NCI-H2171 (cell line): ENCODE measurements around the gene NOXO1.
A peak's percentile ranks its signal among the peaks of the same experiment; 100 is the strongest.

Source experiments
- DNase-seq: peaks from one replicate; lab custom pipeline; 2025; lab: John Stamatoyannopoulos, UW

The NOXO1 gene

DNA sequence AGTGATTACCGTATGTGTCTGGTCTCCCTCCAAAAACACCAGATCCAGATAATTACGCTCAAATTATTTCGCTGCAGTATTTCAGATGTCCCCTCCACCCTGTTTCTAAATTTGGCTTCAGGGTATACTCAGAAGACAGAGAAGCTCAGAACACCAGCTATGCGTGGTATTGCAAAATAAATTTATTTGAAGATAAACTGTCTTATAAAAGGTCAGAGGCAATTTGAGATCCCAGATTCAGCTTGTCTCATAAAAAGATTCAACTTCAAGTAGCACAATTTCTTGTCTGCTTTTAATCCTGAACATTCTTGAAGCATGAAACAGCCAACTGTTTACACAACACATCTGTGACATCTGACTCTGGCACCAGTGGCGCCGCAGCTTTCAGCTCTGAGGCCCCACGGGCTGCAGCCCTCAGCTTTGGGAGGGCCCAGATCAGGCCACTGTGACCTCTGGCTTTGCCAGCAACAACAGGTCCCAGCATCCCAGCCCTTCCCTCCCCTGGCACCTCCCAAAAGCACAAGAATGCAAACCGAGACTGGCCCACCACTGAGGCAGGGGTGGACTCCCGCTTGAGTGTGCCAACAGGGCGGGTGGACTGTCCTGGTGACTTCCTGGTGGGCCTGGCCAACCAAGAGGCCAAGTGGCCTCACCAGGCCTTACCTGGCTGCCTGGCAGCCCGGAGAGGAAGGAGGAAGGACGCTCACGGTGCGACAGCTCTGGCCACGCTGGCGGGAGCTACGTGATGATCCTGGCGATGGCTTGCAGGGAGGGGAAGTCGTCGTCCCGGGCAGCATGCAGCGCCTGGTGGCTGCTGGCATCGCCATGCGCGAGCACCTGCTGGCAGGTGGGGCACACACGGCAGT lies 16.5 kb upstream of the NOXO1 start:
- DNase-seq, result no peak

DNA sequence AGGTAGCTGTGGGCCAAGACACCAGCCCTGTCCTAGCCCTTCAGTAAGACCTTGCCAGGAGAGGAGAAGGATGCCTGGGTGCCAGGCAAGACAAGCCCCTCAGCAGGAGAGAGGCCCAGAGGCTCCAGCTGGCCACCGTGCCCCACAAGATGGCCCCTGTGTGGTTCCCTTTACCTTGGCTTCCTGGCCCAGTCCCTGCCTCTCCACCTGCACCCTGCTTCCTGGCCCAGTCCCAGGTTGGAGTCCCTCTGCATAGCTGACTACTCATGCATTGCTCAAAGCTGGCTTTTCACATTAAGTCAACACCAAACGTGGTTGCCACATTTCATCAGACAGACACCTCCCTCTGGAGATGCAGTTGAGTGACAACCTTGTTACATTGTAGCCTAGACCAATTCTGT lies 12.5 kb upstream of the NOXO1 start:
- no peak for DNase-seq

DNA sequence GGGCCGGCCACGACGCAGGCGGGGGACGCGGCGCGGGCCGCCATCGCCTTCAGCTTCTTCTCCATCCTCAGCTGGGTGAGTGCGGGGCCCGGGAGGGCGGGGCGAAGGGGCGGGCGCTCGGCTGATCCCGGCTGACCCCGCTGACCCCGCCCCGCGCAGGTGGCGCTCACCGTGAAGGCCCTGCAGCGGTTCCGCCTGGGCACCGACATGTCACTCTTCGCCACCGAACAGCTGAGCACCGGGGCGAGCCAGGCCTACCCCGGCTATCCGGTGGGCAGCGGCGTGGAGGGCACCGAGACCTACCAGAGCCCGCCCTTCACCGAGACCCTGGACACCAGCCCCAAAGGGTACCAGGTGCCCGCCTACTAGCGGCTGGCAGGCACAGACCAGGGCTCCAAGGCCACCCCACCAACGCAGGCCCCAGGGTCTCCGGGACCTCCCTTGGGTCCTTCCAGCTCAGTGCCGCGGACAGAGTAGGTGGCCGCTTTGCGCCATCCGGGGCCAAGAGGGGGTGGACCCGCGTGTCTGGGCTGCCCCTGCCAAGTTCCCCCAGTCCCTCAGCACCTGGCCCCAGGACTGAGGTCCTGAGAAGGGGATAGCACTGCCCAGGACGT lies 11.5 kb upstream of the NOXO1 start:
- no peak for DNase-seq

DNA sequence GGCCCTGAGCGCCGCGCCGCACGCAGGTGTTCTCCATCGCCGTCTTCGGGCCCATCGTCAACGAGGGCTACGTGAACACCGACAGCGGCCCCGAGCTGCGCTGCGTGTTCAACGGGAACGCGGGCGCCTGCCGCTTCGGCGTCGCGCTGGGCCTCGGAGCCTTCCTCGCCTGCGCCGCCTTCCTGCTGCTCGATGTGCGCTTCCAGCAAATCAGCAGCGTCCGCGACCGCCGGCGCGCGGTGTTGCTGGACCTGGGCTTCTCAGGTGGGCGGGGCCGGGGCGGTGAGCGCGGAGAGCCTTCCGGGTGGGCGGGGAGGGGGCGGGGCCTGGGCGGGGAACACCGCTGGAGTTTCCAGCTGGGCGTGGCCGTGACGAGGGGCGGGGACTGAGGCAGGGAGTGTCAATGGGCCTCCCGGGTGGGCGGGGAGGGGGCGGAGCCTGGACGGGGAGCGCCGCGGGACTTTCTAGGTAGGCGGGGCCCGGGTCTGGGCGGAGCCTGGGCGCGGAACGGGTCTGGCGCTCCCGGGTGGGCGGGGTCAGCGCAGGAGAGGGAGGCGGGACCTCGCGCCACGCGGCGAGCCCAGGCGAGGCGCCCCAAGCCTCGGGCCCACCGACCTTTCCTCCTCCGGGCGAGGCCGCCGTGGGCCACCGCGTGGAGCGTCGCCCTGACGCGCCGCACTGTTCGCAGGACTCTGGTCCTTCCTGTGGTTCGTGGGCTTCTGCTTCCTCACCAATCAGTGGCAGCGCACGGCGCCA lies 10.9 kb upstream of the NOXO1 start:
- DNase-seq, result no peak

DNA sequence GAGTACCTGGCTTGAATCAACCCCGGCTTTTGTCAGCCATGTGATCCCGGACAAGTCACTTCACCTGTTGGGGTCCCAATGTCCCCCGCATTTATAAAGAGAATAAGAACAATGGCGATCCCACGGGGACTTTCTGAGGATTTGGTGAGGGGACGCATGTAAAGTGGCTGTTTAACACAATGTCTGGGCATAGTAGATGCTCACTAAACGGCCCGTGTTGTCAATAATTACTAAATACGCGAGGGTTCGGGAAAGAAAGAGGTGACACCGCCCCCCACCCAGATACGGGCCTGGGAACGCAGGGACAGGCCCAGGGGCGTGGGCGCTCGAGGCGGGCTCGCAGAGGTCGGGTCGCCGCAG lies 10.3 kb upstream of the NOXO1 start:
- DNase-seq, result no peak

DNA sequence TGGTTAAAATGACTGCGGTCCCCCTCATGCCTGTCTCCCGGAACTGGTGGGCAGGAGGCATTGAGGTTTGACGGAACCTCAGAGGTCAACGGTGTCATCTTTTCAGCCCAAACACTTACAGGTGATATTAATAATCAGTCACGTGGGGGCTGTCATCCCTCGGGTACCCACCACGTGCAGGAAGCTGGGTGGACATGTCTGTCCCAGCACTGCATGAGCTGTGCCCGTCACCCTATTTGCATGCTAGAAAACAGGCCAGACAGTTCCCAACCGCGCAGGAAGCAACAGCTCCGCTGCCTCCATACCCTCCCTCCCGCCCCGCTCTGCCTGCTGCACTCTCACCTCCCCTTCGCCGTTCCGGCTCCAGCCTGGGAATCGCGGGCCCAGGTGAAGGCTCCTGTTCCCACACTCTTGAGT lies 9.9 kb upstream of the NOXO1 start:
- DNase-seq, result no peak

DNA sequence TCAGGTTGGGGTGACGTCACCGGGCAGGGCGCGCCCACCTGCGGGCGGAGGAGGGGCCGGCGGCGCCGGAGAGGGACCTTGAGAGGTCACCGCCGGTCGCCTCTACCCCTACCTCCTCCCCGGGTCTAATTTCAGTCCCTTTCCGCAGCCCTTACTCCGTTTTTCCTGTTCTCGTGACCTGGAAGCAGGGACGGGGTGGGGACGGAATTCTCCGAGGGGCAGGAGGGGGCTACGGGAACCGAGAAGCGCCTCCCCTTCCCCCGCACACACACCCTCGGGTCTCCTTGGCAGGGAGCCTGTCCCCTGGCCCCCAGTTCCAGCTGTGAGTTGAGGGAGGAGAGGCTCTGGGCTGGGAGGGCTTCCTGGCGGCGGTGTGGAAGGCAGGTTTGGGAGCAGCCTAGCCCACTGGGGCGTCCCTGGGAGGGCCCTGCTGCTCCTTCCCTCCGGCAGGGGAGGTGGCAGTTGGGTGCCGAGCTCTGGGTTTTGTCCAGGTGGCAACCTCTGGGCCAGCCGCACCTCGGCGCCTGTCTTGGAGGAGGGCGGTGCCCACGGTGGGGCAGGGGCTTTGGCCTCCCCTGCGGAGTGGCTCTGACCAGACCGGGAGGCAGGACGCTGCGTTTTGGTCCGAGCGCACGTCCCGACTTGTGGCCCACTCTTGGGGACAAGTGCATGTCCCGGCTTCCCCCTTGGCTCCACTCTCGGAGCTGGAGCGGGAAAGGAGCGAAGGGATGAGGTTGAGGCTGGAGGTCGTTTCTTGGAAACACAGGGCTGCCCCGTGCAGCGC lies 9.3 kb upstream of the NOXO1 start:
- peak; percentile 46 for DNase-seq

DNA sequence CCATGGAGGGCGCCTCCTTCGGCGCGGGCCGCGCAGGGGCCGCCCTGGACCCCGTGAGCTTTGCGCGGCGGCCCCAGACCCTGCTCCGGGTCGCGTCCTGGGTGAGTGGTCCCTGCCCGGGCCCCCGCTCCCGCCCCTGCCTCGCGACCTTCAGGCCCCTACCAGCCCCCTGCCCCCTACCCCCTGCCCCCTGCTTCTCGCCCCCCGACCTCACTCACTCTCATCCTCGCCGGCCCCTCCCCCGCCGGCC lies 8.8 kb upstream of the NOXO1 start:
- DNase-seq, result no peak

DNA sequence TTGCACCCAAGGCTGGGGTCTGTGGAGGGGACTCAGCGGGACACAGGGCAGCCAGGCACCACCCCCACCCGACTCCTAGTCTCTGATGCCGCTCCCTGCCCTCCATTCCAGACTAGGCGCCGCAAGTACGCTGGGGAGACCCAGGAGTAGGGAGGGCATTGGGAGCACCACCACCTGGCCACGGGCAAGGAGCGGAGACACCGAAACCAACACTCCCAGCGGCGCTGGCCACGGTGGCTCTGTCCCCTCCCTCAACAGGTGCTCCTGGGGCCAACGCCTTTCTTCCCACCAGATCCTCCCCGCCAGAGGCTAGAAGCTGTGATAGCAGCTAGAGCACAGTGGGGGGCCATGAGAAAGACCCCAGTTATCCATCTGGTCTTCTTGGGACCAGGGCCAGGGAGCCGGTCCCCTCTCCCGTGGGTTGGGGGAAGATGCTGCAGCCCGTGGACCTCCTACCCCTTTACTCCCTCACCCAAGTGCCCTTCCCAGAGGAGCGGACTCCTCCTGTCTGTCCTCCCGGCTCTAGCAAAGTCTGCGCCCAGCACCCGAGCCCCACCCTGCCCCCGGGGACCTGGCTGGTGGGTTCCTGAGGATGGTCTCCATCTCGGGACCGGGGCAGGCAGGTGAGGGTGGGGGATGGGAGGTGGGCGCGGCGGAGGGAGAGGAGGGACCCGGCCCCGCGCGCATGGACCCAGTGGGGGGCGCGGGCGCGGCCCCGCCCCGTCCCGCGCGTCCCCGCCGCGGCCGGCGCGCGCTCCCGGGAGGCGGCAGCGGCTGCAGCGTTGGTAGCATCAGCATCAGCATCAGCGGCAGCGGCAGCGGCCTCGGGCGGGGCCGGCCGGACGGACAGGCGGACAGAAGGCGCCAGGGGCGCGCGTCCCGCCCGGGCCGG lies 8.2 kb upstream of the NOXO1 start, which contains the start of gene SYNGR3:
TSS of gene SYNGR3 (plus strand) at position 762 of the 892 bp plus-strand sequence. CDS start 133 bp downstream, outside the sequence.
- DNase-seq, result no peak

DNA sequence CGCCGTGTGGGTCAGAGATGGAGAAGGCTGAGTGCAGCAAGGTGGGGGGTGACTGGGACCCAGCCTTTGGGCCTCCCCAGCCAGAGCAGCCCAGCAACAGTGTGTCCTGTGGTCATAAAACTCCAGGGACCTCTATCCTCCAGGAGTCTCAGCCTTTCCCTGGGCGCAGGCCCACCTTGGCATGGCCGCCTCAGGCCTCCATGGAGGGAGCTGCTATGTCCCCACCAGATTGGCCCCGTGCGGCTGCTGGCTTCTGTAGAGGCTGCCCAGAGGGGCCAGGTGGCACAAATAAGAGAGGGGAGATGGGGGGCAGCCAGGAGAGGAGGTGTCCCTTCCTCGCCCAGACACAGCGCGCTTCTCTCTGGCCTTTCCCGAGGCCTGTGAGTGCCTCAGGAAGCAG lies 5.9 kb upstream of the NOXO1 start:
- DNase-seq, result no peak

DNA sequence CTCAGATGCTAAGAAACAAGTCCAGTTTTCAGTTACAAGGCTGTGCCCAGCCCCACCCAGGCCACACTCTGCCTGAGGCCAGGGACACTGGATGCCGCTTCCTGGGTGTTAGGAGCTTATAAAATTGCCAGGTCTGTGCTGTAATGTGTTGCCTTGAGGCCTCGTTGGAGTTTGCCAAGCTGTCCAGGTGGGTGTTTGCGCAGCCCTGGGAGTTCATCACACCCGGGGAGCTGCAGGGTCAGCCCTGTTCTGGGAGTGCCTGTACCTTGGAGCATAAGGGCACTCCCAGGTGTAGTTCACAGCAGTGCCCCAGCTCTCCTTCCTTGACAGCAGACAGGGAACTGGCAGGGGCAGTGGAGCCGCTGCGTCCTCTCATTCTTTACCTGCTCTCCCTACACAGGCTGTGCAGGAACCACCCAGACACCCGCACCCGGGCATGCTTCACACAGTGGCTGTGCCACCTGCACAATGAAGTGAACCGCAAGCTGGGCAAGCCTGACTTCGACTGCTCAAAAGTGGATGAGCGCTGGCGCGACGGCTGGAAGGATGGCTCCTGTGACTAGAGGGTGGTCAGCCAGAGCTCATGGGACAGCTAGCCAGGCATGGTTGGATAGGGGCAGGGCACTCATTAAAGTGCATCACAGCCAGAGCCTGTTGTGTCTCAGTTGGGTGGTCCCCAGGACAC lies 4.3 kb upstream of the NOXO1 start:
- no peak for DNase-seq

DNA sequence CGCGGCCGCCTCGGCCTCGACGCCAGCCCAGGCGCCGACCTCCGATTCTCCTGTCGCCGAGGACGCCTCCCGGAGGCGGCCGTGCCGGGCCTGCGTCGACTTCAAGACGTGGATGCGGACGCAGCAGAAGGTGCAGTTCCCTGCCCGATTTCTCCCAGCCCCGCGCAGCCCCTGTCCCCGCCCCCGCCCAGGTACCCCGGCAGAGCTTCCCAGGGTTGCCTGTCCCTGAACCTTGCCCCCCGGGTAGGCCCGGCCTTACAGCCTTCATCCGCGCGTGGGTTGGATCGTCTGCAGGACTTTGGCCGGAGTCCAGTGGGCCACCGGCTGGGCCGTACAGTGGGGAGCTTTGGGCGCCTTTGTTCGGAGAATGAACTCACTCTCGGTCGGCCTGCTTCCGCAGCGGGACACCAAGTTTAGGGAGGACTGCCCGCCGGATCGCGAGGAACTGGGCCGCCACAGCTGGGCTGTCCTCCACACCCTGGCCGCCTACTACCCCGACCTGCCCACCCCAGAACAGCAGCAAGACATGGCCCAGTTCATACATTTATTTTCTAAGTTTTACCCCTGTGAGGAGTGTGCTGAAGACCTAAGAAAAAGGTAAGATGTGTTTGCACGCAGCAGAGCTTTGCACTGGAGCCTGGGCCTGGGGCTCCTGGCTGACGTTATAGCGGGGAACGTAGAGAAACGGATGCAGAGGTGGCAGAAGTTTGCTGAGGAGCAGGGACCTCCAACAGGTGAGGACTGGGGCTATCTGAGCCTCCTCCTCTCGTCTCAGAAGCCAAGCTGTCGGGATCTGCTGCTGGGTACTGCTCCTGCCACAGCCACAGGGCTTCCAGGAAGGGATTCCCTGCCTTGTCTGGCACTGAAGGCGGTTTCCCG lies 3.3 kb upstream of the NOXO1 start:
- no peak for DNase-seq

DNA sequence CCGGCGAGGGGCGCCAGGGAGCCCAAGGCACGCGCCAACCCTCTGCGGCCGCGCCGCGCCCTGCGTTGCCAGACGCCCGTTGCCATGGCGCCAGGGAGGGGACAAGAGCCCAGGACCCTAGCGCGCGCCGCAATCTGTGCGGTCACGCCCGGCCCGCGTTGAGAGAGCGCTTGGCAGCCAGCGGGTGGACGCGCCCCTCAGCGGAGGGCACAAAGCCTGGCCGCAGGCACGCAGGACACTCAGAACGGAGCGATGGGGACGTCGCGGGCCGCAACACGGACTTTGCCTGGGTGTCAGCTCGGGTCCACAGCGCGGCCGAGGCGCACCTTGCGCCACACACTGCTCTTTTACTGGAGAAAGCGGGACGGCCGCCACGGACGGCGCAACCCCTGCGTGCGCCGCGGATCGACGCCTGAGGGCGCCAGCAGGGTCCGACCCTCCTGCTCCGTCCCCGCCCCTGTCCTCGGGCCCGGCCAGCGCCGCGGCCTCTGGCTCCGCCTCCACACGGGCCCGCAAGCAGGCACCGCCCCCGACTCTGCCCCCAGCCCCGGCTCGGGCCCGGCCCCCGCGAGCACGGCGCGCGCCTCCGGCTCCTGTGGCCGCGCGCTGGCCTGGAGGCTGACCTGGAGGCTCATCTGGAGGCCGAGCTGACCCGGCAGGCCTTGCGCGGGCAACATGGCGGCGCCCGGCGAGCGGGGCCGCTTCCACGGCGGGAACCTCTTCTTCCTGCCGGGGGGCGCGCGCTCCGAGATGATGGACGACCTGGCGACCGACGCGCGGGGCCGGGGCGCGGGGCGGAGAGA lies 2.5 kb upstream of the NOXO1 start, which contains the start of gene GFER:
TSS of gene GFER (plus strand) at position 650 of the 803 bp plus-strand sequence. CDS start at position 676, 26 bp downstream.
- peak; percentile 80 for DNase-seq

DNA sequence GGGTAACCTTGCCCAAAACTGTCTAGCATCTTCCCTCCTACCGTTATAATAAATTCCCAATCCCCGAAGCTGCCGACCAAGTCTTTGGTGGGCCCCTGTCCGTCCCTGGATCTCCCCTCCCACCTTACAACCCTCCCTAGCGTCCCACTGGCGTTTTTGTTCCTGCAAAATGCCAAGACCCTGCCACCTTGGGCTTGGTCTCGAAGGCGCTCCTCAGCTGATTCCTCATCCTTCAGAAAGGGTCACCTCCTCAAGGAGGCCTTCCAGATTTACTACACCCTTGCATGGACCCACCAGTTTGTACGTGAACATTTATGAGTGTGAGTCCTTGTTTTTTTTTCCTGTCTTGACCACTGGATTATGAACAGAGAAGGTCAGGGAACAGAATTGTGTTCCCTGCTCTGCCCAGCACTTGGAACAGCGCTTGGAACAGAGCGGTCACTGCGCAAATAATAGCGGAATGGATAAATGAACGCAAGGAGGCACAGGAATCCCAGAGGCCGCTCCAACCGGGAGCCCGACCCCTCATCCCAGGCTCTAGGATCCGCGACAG lies 1.8 kb upstream of the NOXO1 start:
- DNase-seq, result no peak

DNA sequence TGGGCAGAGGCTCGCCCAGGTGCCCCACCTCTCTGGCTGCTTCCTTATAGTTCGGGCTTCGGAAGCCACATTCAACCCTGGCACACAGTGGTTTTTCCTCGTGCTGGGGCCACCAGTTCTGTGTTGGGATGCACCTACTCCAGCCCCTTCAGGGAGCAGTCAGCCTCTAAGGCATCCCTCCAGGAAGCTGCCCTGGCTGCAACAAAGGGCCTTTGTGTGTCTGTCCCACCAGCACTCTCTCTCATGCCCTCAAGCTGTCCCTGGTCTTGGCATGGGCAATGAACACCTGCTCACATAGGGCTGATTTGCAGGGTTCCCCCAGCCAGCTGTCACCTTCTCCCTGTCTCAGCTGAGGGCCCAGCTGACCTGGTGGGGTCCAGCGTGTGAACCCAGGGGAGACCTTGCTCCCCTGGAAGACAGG lies 754 bp upstream of the NOXO1 start:
- no peak for DNase-seq

DNA sequence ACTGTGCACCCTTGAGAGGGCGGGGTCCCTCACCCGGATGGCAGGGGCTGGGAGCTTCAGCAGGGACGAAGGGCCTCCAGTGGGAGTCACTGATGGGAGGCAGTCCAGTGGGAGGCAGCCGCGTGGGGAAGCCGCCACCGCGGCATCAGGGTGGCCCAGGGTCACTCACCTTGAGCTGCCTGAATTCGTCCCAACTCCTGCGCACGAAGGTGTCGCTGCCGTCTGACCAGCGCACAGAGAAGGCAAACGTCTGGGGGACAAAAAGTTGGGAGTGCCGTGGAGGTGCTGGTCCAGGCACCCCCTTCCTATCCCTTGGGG lies 540 bp downstream of the NOXO1 start:
- DNase-seq, result no peak

DNA sequence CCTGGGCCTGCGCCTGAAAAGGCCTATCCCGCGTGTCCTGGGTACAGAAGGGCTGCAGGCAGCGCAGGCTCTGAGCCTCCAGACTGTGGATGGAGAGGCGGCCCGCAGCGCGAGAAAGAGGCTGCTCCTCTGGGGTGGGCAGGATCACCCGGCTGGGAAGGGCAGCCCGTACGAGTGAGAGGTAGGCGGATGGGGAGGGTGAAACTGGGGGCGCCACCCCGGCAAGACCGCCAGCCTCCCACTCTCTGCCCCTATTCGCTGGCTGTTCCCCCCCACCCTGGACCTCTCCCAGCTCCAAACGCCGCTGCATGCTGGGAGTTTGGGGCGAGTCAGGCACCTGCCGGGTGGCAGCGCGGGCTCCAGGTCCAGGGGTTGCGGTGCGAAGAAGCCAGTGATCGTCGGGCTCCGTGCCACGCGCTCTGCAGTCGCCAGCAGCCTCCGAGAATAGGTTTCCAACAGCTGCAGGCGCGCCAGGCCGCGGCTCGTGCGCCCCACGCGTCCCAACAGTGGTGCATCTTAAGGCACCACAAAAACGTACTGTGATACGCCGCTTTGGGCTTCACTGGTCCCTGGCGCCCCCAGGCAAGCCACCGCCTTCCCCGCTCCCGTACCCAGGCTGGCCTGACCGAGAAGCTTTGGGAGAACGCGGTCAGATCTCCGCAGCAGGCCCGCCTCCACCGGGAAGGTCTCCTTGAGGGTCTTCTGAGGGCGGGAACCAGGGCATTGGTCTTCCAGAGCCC lies 1.1 kb downstream of the NOXO1 start:
- peak; percentile 15 for DNase-seq
